Erythroblast (primary cell): Measurements from ENCODE around the gene MAP3K20.

Experiments
- GATA1 ChIP-seq: IDR thresholded peaks from 2 replicates; pipeline ENCODE4 v1.6.1; 2011; ENCODE audit warnings: low read depth, mild to moderate bottlenecking, control low read depth, low read length, moderate library complexity
- POLR2A ChIP-seq: IDR thresholded peaks from 2 replicates; pipeline ENCODE4 v1.6.1; 2011; ENCODE audit warnings: mild to moderate bottlenecking, low read length

DNA sequence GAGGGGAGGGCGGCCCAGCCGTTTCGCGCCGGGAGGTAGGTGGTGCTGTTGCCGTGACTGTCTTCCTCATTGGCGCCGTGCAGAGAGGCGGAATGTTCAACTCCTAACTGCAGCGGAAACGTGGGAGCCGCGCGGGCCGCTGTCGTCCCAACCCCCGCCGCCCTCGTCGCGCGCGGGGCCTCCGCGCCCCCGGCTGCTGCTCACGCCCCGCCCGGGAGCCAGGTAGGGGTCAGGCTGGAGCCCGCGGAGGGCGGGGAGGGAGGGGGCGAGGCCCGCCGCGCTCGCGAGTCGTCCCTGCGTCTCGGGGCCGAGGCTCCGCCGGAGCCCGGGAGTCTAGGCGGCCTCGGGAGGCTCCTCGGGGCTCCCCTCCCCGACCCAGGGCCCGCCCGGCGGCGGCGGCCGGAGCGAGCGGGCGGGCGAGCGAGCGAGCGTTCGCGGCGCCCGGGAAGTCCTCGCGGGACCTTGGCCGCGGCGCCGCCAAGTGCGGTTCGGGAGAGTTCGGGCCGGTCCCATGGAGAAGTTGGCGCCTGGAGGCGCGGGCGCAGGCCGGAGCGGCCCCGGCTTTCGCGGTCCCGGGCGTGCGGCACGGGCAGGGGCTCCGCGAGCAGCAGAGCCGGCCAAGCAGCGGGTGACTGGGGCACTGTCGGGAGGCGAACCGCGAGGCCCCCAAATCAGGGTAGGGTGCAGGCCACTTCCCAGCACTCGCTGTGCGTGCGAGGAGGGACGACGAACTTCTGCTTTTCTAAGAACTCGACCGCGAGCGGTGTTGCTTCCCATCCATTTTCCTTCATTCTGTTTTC is at the start of gene MAP3K20:
- TF ChIP-seq POLR2A = peak; percentile 46
- no peak for TF ChIP-seq GATA1
